Measurements from ENCODE around the gene PIM3. TPM values are rescaled to one million over a fixed set of nuclear protein-coding genes. Genes with fewer than 3 reads are reported as not detected.

The PIM3 gene
- total RNA-seq, 2 experiments from 2014 or later = 60.1 to 62.3 TPM

DNA sequence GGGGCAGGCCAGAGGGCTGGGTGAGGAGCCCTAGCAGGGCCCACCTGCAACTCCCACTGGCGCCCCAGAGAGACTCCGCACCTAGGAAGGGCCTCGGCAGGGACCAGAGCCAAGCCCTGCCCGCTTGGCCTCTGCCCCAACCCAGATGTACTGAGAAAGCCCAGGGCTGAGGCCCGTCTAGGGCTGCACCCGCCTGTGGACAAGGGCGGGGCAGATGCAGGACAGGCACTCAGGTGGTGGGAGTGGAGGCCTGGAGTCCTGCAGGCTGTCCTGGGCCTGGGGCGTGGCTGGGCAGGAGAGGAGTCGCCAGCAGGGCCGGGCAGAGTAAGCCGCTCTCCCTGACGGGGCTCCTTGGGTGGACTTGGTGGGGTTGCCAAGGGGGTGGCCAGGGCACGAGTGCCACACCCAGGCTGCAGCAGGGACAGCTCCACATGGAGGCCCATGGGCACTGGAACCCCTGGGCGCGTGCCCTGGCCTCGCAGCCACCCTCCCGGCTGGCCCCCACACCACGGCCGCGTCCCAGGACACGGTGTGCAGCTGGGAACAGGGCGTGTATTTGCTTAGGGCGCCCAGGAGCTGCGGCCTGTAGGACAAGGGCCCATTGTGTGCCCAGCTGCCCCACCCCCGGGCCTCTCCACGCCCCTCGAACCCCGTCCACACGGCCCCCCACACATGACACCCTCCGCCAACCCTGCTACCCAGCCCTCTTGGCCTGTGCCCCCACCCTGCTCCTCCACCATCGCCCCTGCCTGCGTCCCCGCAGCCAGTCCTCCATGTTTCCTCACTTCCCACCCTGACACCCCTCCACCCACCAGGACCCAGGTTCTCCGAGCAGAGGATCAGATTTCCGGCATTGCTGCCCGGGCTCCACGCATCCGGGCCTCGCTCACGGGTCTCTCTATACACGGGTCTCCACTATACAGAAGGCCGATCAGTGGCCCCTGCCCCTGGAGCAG, 11.3 kb upstream of the PIM3 start:
- H3K27me3 Mint-ChIP-seq = no peaks in the 10 kb centered on the region
- no peak overlapping the region for H3K4me3 Mint-ChIP-seq
- H3K36me3 Mint-ChIP-seq (ENCODE audit: low read depth) = no peaks in the 10 kb centered on the region
- no peak for DNase-seq
- POLR2A ChIA-PET = interaction anchor here (1.7 kb wide), 1 partner anchor 11 kb away, joined by 4 read pairs; the partner anchor contains the start of gene PIM3
- CTCF ChIA-PET = no interaction called here
- peaks cover 15% of the 10 kb centered on the region for H3K4me1 Mint-ChIP-seq
- H3K9me3 Mint-ChIP-seq = peaks cover 3% of the 10 kb centered on the region
- no peak overlapping the region for H3K27ac Mint-ChIP-seq

GRCh38 chr22:49949914-49950292, 10.7 kb upstream of the PIM3 start:
- no peak overlapping the region for H3K27ac Mint-ChIP-seq
- POLR2A ChIA-PET = interaction anchor here (1.7 kb wide), 1 partner anchor 11 kb away, joined by 4 read pairs; the partner anchor contains the start of gene PIM3

DNA sequence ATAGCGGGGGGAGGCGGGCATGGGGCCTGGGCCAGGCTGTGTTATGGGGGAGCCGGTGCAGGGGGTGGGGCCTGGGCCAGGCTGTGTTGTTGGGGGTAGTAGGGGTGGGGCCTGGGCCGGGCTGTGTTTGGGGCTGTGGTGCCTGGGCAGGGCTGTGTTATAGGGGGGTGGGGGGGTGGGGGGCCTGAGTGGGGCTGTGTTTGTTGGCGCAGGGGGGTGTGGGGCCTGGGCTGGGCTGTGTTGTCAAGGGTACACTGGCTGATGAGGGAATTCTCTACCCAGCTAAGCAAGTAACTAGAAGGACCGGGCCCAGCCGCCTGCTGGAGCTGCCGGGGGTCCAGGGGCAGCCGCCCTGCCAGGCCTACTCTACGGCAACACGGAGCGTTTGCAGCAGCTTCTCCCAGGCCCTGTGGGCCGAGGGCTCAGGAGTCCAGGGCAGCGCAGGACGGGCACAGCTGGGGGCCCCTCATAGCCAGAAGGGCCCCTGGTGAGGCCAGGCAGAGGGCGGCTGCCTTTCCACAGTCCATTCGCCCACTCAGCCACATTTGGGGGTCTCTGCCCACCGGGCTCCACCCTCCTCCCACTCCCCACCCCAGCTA, 10.1 kb upstream of the PIM3 start:
- DNase-seq = no peak
- Mint-ChIP-seq H3K27me3 (no peaks in the 10 kb centered on the region), H3K9me3 (peaks cover 3% of the 10 kb centered on the region), H3K36me3 (ENCODE audit: low read depth) (no peaks in the 10 kb centered on the region), H3K4me1 (peaks cover 12% of the 10 kb centered on the region), H3K27ac (no peak overlapping the region), H3K4me3 (no peak overlapping the region)
- POLR2A ChIA-PET = interaction anchor here (0.8 to 1.7 kb wide), 3 partner anchors 10 to 579 kb away, joined by 3 to 4 read pairs (median 4); partner anchors contain the start of genes PIM3 and TYMP
- CTCF ChIA-PET = no interaction called here

More at GRCh38 chr22:49949914-49950292, 10.7 kb upstream of the PIM3 start:
- CTCF ChIA-PET = no interaction called here
- Mint-ChIP-seq H3K36me3 (ENCODE audit: low read depth) (no peaks in the 10 kb centered on the region), H3K27me3 (no peaks in the 10 kb centered on the region), H3K9me3 (peaks cover 3% of the 10 kb centered on the region), H3K4me3 (no peak overlapping the region), H3K4me1 (peaks cover 15% of the 10 kb centered on the region)
- no peak for DNase-seq

- no peak for DNase-seq
- Mint-ChIP-seq H3K27me3 (no peaks in the 10 kb centered on the region), H3K27ac (no peak overlapping the region), H3K36me3 (ENCODE audit: low read depth) (no peaks in the 10 kb centered on the region), H3K9me3 (no peaks in the 10 kb centered on the region), H3K4me1 (peaks cover 6% of the 10 kb centered on the region), H3K4me3 (no peak overlapping the region)
- POLR2A ChIA-PET = interaction anchor here (0.8 to 1.7 kb wide), 3 partner anchors 10 to 579 kb away, joined by 3 to 4 read pairs (median 4); partner anchors contain the start of genes PIM3 and TYMP
- CTCF ChIA-PET = no interaction called here
Measured at GRCh38 chr22:49951000-49951677, 9.4 kb upstream of the PIM3 start.

- CTCF ChIA-PET = no interaction called here
- H3K27ac Mint-ChIP-seq = no peak overlapping the region
- H3K4me3 Mint-ChIP-seq = no peak overlapping the region
- no peaks in the 10 kb centered on the region for H3K36me3 Mint-ChIP-seq (ENCODE audit: low read depth)
- POLR2A ChIA-PET = interaction anchor here (1.0 to 1.2 kb wide), 2 partner anchors 16 to 578 kb away, joined by 3 read pairs; partner anchors contain the start of gene TYMP
- H3K27me3 Mint-ChIP-seq = no peaks in the 10 kb centered on the region
- DNase-seq = no peak
- peaks cover 3% of the 10 kb centered on the region for H3K4me1 Mint-ChIP-seq
- no peaks in the 10 kb centered on the region for H3K9me3 Mint-ChIP-seq
Measured at GRCh38 chr22:49951678-49951985, 8.9 kb upstream of the PIM3 start.

- Mint-ChIP-seq H3K27ac (no peak overlapping the region), H3K4me1 (no peaks in the 10 kb centered on the region), H3K36me3 (ENCODE audit: low read depth) (no peaks in the 10 kb centered on the region), H3K9me3 (no peaks in the 10 kb centered on the region), H3K4me3 (no peak overlapping the region), H3K27me3 (no peaks in the 10 kb centered on the region)
- CTCF ChIA-PET = no interaction called here
- DNase-seq = no peak
- POLR2A ChIA-PET = interaction anchor here (1.1 to 1.2 kb wide), 2 partner anchors 9 to 16 kb away, joined by 3 read pairs; no protein-coding TSS in a partner anchor
Measured at GRCh38 chr22:49951986-49952896, 8.3 kb upstream of the PIM3 start.

DNA sequence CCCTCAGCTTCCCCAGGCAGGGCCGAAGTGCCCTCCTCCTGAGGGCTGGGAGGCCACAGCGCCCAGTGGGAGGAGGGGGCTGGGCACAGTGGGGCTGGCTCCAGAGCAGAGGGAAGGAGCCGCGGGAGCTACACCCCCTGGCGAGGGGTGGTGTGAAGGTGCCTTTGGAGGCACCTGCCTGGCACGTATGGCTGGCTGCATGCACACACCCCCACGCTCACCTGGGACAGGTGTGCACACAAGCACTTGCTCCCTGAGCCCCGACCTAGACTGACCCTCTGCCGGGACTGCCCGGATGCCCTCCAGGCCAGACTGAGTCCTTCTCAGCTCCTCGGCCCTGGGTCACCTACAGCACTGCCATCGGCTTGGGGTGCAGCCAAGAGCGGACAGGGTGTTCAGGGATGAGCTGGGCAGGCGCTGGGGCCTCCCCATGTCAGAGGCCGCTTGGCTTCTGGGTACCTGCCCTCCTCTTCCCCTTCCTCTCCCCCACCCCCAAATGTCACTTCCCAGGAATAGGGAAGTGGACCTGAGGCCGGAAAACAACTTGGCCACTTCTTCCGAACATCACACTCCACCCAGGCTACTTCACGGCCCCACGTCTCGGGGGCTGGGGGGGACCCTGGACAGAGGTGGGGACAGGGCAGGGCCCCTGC, 7.4 kb upstream of the PIM3 start:
- Mint-ChIP-seq H3K9me3 (no peaks in the 10 kb centered on the region), H3K4me1 (peaks cover 2% of the 10 kb centered on the region), H3K36me3 (ENCODE audit: low read depth) (no peaks in the 10 kb centered on the region), H3K27ac (no peak overlapping the region), H3K27me3 (no peaks in the 10 kb centered on the region), H3K4me3 (no peak overlapping the region)
- no peak for DNase-seq
- CTCF ChIA-PET = no interaction called here
- POLR2A ChIA-PET = interaction anchor here (1.1 kb wide), 1 partner anchor 8 kb away, joined by 3 read pairs; no protein-coding TSS in a partner anchor

DNA sequence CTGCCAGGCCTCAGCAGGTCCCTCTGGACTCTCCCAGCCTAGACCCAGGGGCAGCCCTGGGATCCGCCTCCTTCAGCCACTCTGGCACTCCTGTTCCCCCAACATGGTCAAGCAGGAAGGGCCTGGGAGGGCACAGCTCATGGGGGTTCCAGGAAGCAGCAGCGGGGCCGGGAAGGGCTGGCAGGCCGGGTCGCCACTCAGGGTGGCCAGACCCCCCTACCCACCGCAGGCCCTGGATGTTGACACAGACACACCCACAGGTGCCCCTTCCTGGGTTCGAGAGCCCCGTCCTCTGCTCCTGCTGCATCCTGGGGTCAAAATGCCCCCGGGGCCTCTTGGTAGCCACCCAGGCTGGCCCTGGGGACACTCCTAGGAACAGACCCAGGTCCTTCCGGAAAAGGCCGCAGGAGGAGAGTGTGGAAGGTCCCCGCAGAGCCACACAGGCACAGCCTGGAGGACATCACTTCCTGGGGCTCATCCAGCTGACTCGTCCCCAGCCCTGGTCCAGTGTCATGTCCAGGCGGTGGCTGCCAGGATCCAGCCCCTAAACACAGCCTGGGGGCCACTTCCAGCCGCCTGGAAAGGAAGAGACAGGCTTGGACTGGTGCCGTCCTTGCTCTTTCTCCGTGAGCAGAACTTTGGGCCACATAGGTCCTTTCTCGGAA, 6.8 kb upstream of the PIM3 start:
- DNase-seq = no peak
- H3K4me1 Mint-ChIP-seq = peaks cover 4% of the 10 kb centered on the region
- no peaks in the 10 kb centered on the region for H3K9me3 Mint-ChIP-seq
- POLR2A ChIA-PET = interaction anchor here (1.1 kb wide), 1 partner anchor 8 kb away, joined by 3 read pairs; no protein-coding TSS in a partner anchor
- H3K4me3 Mint-ChIP-seq = no peak overlapping the region
- CTCF ChIA-PET = no interaction called here
- H3K36me3 Mint-ChIP-seq (ENCODE audit: low read depth) = no peaks in the 10 kb centered on the region
- H3K27me3 Mint-ChIP-seq = no peaks in the 10 kb centered on the region
- H3K27ac Mint-ChIP-seq = no peak overlapping the region

DNA sequence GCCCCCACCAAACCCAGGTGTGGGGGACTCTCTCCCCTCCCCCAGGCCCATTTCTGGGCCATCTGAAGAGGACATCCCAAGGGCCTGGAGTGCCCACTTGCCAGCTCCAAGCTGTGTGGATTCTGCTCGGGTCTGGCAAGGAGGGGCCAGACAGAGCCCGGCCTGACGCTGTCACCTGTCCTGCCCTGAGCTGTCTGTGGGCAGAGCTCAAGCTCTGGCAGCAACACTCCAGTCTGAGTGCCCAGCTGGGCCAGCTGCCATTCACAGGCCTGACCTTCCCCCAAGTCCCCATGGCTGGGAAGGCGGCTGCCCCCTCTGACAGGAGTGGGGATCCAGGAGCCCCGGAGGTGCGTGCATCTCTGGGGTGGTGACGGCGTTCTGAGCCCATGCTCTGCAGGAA, 6.2 kb upstream of the PIM3 start:
- H3K4me3 Mint-ChIP-seq = no peak overlapping the region

DNA sequence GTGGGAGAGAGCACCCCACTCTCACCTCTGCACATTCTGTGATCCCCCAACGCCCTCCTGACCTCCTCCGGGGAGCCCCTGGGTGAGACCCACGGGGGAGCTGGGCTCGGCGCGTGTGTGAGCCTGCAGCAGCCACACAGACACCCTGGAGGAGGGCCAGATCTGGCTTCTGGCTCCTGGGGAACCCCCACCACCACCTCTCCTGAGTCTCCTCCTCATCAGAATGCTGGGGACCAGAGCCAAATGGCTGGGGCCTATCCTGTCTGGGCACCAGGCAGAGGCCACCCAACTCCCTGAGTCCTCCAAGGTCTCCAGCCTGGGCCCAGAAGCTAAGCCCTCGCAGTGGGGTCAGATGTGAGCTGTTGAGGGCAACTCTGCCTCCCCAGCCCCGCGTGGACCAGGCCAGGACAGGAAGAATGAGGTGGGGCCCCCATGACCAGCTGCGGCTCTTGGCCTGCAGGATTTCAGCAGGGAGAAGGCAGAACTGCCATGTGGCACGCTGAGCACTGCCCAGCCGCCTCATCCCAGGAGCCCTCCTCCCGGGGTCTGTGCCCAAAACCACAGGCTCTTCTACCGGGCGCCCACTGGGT, 5.5 kb upstream of the PIM3 start:
- Mint-ChIP-seq H3K4me3 (no peak overlapping the region), H3K4me1 (peaks cover 13% of the 10 kb centered on the region), H3K27ac (no peak overlapping the region), H3K9me3 (no peaks in the 10 kb centered on the region), H3K36me3 (ENCODE audit: low read depth) (no peaks in the 10 kb centered on the region), H3K27me3 (no peaks in the 10 kb centered on the region)
- ChIA-PET POLR2A (interaction anchor here (1.3 to 1.7 kb wide), 2 partner anchors 16 to 19 kb away, joined by 3 to 5 read pairs; no protein-coding TSS in a partner anchor), CTCF (no interaction called here)
- DNase-seq = no peak

More for the DNA sequence above, 6.2 kb upstream of the PIM3 start:
- CTCF ChIA-PET = no interaction called here
- no peaks in the 10 kb centered on the region for H3K27me3 Mint-ChIP-seq
- DNase-seq = no peak
- H3K9me3 Mint-ChIP-seq = no peaks in the 10 kb centered on the region
- H3K4me1 Mint-ChIP-seq = peaks cover 9% of the 10 kb centered on the region
- H3K36me3 Mint-ChIP-seq (ENCODE audit: low read depth) = no peaks in the 10 kb centered on the region
- no peak overlapping the region for H3K27ac Mint-ChIP-seq
- POLR2A ChIA-PET = interaction anchor here (1.3 kb wide), 1 partner anchor 17 kb away, joined by 3 read pairs; no protein-coding TSS in a partner anchor
